ENCODE measurements around the gene ADAMTS15. TPM values are rescaled to one million over a fixed set of nuclear protein-coding genes. Genes with fewer than 3 reads are reported as not detected.
A peak's percentile ranks its signal among the peaks of the same experiment; 100 is the strongest.

The ADAMTS15 gene
- total RNA-seq, 1 experiment from 2014 or later = 0.70 TPM

DNA sequence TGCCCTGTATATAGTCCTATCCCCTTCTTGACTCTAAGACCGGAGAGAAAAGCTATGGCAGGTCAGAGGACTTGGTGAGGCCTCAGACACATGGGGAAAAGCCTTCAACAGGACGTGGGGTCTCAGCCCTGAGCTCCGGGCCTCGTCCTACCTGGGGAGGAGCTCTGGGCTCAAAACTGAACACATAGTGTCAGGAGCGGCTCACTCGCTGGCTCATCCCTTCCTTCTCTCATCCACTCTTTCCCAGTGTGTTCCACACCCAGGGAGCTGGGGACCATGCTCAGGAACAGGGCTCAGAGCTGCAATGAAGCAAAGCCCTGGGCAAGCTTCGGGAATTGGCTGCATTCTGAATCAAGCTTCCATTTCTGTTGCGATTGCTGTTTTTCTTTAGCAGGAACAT is 14.5 kb downstream of the ADAMTS15 start:
- Mint-ChIP-seq H3K4me1 (ENCODE audit: insufficient read depth, unreplicated experiment) (no peaks in the 10 kb centered on the region), H3K36me3 (ENCODE audit: insufficient read depth, unreplicated experiment) (no peaks in the 10 kb centered on the region), H3K27me3 (ENCODE audit: insufficient read depth, unreplicated experiment) (no peaks in the 10 kb centered on the region), H3K9me3 (ENCODE audit: unreplicated experiment) (no peaks in the 10 kb centered on the region), H3K4me3 (ENCODE audit: unreplicated experiment) (no peak overlapping the region), H3K27ac (ENCODE audit: low read depth, unreplicated experiment) (no peak overlapping the region)
- POLR2A ChIA-PET = interaction anchor here (0.7 kb wide), 1 partner anchor 145 kb away, joined by 3 read pairs; no protein-coding TSS in a partner anchor
- TF ChIP-seq CTCF (IDR thresholded peaks at IDR 0.05; ENCODE audit: unreplicated experiment) = no peak
- CTCF ChIA-PET = interaction anchor here (0.6 to 1.5 kb wide), 3 partner anchors 9 to 399 kb away, joined by 3 to 4 read pairs (median 4); no protein-coding TSS in a partner anchor
- no TSS peak for BruUV-seq (replicated peaks)
- intact Hi-C loops (cut with micrococcal nuclease) = no loop called here
- no peak for DNase-seq (ENCODE audit: unreplicated experiment)

GRCh38 chr11:130464291-130464812 is 15.9 kb downstream of the ADAMTS15 start:
- Mint-ChIP-seq H3K27ac (ENCODE audit: low read depth, unreplicated experiment) (no peak overlapping the region), H3K9me3 (ENCODE audit: unreplicated experiment) (no peaks in the 10 kb centered on the region), H3K4me1 (ENCODE audit: insufficient read depth, unreplicated experiment) (no peaks in the 10 kb centered on the region), H3K27me3 (ENCODE audit: insufficient read depth, unreplicated experiment) (no peaks in the 10 kb centered on the region), H3K4me3 (ENCODE audit: unreplicated experiment) (no peak overlapping the region), H3K36me3 (ENCODE audit: insufficient read depth, unreplicated experiment) (no peaks in the 10 kb centered on the region)
- no peak for DNase-seq (ENCODE audit: unreplicated experiment)
- intact Hi-C loops (cut with micrococcal nuclease) = no loop called here
- TF ChIP-seq CTCF (IDR thresholded peaks at IDR 0.05; ENCODE audit: unreplicated experiment) = no peak
- BruUV-seq (replicated peaks) = no TSS peak
- ChIA-PET CTCF (interaction anchor here (0.6 kb wide), 1 partner anchor 365 kb away, joined by 3 read pairs; no protein-coding TSS in a partner anchor), POLR2A (no interaction called here)

GRCh38 chr11:130465263-130465662 is 16.8 kb downstream of the ADAMTS15 start:
- ChIA-PET POLR2A (no interaction called here), CTCF (interaction anchor here (0.6 to 1.5 kb wide), 4 partner anchors 10 to 397 kb away, joined by 3 read pairs; no protein-coding TSS in a partner anchor)
- intact Hi-C loops (cut with micrococcal nuclease) = no loop called here
- DNase-seq (ENCODE audit: unreplicated experiment) = peak; percentile 72
- TF ChIP-seq CTCF (IDR thresholded peaks at IDR 0.05; ENCODE audit: unreplicated experiment) = no peak
- no peaks in the 10 kb centered on the region for H3K9me3 Mint-ChIP-seq (ENCODE audit: unreplicated experiment)
- no TSS peak for BruUV-seq (replicated peaks)
- H3K27me3 Mint-ChIP-seq (ENCODE audit: insufficient read depth, unreplicated experiment) = no peaks in the 10 kb centered on the region
- H3K4me1 Mint-ChIP-seq (ENCODE audit: insufficient read depth, unreplicated experiment) = no peaks in the 10 kb centered on the region
- H3K27ac Mint-ChIP-seq (ENCODE audit: low read depth, unreplicated experiment) = no peak overlapping the region
- H3K36me3 Mint-ChIP-seq (ENCODE audit: insufficient read depth, unreplicated experiment) = no peaks in the 10 kb centered on the region
- no peak overlapping the region for H3K4me3 Mint-ChIP-seq (ENCODE audit: unreplicated experiment)

- Mint-ChIP-seq H3K27me3 (ENCODE audit: insufficient read depth, unreplicated experiment) (no peaks in the 10 kb centered on the region), H3K4me3 (ENCODE audit: unreplicated experiment) (no peak overlapping the region), H3K36me3 (ENCODE audit: insufficient read depth, unreplicated experiment) (no peaks in the 10 kb centered on the region), H3K9me3 (ENCODE audit: unreplicated experiment) (no peaks in the 10 kb centered on the region), H3K4me1 (ENCODE audit: insufficient read depth, unreplicated experiment) (no peaks in the 10 kb centered on the region), H3K27ac (ENCODE audit: low read depth, unreplicated experiment) (no peak overlapping the region)
- no TSS peak for BruUV-seq (replicated peaks)
- no peak for TF ChIP-seq CTCF (IDR thresholded peaks at IDR 0.05; ENCODE audit: unreplicated experiment)
- CTCF ChIA-PET = interaction anchor here (0.6 to 1.5 kb wide), 3 partner anchors 12 to 395 kb away, joined by 3 to 4 read pairs (median 3); no protein-coding TSS in a partner anchor
- DNase-seq (ENCODE audit: unreplicated experiment) = no peak
- POLR2A ChIA-PET = no interaction called here
- intact Hi-C loops (cut with micrococcal nuclease) = no loop called here
Observed at GRCh38 chr11:130467116-130467900, 18.9 kb downstream of the ADAMTS15 start.
